ENCODE results near the gene AGBL4. TPM values are rescaled to one million over a fixed set of nuclear protein-coding genes. Genes with fewer than 3 reads are reported as not detected.
"Not testable (repeated sequence)": the region's sequence is repeated elsewhere in the genome, so short reads cannot be mapped to it uniquely, and the experiment has no call there.

The AGBL4 gene
- total and polyA plus RNA-seq, 2 of the 4 experiments (the other 2 are of a cell fraction), result not detected

- H3K36me3 ChIP-seq (ENCODE audit: control insufficient read depth, insufficient read depth, low read length); H2AK5ac ChIP-seq (ENCODE audit: low read depth, low read length); H2BK15ac ChIP-seq (ENCODE audit: low read depth, low read length); H3K4me2 ChIP-seq (ENCODE audit: low read depth, low read length); H3K4me3 ChIP-seq (ENCODE audit: insufficient read depth, low read depth, low read length); H2BK5ac ChIP-seq (ENCODE audit: low read depth, low read length, poor library complexity, severe bottlenecking); H3K27ac ChIP-seq (ENCODE audit: insufficient read depth, low read length); H2AK9ac ChIP-seq (replicated peaks; ENCODE audit: low read depth, low read length, poor library complexity); ATAC-seq (ENCODE audit: low read depth); CTCF ChIA-PET; DNase-seq; H3K56ac ChIP-seq (ENCODE audit: extremely low read depth, insufficient read depth, low read length); H3K4me1 ChIP-seq (ENCODE audit: control insufficient read depth, insufficient read depth, low read length); H3K18ac ChIP-seq (ENCODE audit: low read depth, low read length); H3K79me1 ChIP-seq (ENCODE audit: low read depth in 1 of 2, low read length in 2 of 2); H3K9me1 ChIP-seq (ENCODE audit: insufficient read depth, low read length); H2BK20ac ChIP-seq (ENCODE audit: low read depth, low read length); H3K4ac ChIP-seq (ENCODE audit: low read depth, low read length); H4K91ac ChIP-seq (ENCODE audit: insufficient read depth, low read depth, low read length); dilution Hi-C loops (cut with HindIII; ENCODE audit: low sequenced_read_pairs, unreplicated experiment); H3K27me3 ChIP-seq (ENCODE audit: control insufficient read depth, insufficient read depth, low read length); BruUV-seq (replicated peaks); intact Hi-C loops (cut with micrococcal nuclease); H4K20me1 ChIP-seq (ENCODE audit: insufficient read depth, low read length); H2BK120ac ChIP-seq (ENCODE audit: low read depth, low read length); H3K14ac ChIP-seq (replicated peaks; ENCODE audit: low read depth, low read length); H3K9ac ChIP-seq (ENCODE audit: low read depth, low read length); H2AFZ ChIP-seq (replicated peaks; ENCODE audit: low read length, poor library complexity); H3K23ac ChIP-seq (ENCODE audit: low read depth, low read length); POLR2A ChIA-PET (ENCODE audit: unreplicated experiment); H4K8ac ChIP-seq (ENCODE audit: low read depth in 2 of 2, low read length in 2 of 2); in situ Hi-C loops (cut with MboI; ENCODE audit: low sequenced_read_pairs); H4K5ac ChIP-seq (ENCODE audit: low read depth, low read length): not testable (repeated sequence)
- WGBS, 2 experiments (ENCODE audit: extremely low coverage in 2 of 2, insufficient read length in 1 of 2), result 73% methylated on average over 6 of the region's 11 CpGs; no CpG with 5 or more reads in 1 of the 2 experiments
- peaks cover 17% of the 10 kb centered on the region for H3K9me3 ChIP-seq (ENCODE audit: control insufficient read depth, insufficient read depth, low read length)
Observed at GRCh38 chr1:49915301-49915700, 108.5 kb downstream of the AGBL4 start.
